MCF 10A (cell line): ENCODE measurements around the gene IER2. TPM values are rescaled to one million over a fixed set of nuclear protein-coding genes. Genes with fewer than 3 reads are reported as not detected.

Source experiments
- Bru-seq: library from RNA; stranded (reverse); fragments of 400-500 nt; gene quantifications from one replicate; lab custom pipeline; 2021; lab: Mats Ljungman, UMichigan
- BruChase-seq, 2 experiments: library from RNA; stranded (reverse); fragments of 400-500 nt; gene quantifications; one replicate each; lab custom pipeline; 2021; lab: Mats Ljungman, UMichigan
- BruUV-seq: library from RNA; stranded (reverse); fragments of 400-500 nt; replicated peaks from 2 replicates; lab custom pipeline; 2021; lab: Mats Ljungman, UMichigan
- CTCF ChIA-PET: fragments of 300-600 bp; sonication (Branson Sonifier 250); formaldehyde crosslinking; extraction: SDS; loops from one replicate; lab custom pipeline; 2021; ENCODE audit warnings: antibody characterized with exemption, inconsistent platforms; lab: Yijun Ruan, JAX
- POLR2A ChIA-PET: fragments of 300-600, 350-650 bp; sonication (Branson Sonifier 250); formaldehyde crosslinking; extraction: SDS; loops from one replicate; lab custom pipeline; 2020; ENCODE audit warnings: antibody characterized with exemption, inconsistent platforms; lab: Yijun Ruan, JAX
- DNase-seq: peaks from one replicate; pipeline ENCODE4 v3.0.0-alpha.2; 2018; ENCODE audit not compliant: unreplicated experiment
- H3K27ac Mint-ChIP-seq: one replicate; pipeline ENCODE4 v1.8.0; 2022; ENCODE audit warnings: mild to moderate bottlenecking, low read depth, mixed read lengths; ENCODE audit not compliant: unreplicated experiment
- H3K27me3 Mint-ChIP-seq: one replicate; pipeline ENCODE4 v1.8.0; 2022; ENCODE audit warnings: mixed read lengths; ENCODE audit not compliant: insufficient read depth, unreplicated experiment
- H3K36me3 Mint-ChIP-seq: one replicate; pipeline ENCODE4 v1.8.0; 2022; ENCODE audit warnings: mild to moderate bottlenecking, moderate library complexity, mixed read lengths; ENCODE audit not compliant: insufficient read depth, unreplicated experiment
- H3K4me1 Mint-ChIP-seq: one replicate; pipeline ENCODE4 v1.8.0; 2022; ENCODE audit warnings: mixed read lengths; ENCODE audit not compliant: insufficient read depth, unreplicated experiment
- H3K4me3 Mint-ChIP-seq: one replicate; pipeline ENCODE4 v1.8.0; 2022; ENCODE audit warnings: mild to moderate bottlenecking, moderate library complexity, mixed read lengths; ENCODE audit not compliant: unreplicated experiment
- H3K9me3 Mint-ChIP-seq: one replicate; pipeline ENCODE4 v1.8.0; 2022; ENCODE audit warnings: mixed read lengths; ENCODE audit not compliant: unreplicated experiment
- intact Hi-C: fragments of 100-400 bp; cut with micrococcal nuclease; formaldehyde crosslinking; loops from 2 replicates; pipeline ENCODE4 v1.14.1; 2022
- long read RNA-seq: library from polyadenylated mRNA; stranded (forward); transcript quantifications from one replicate; pipeline ENCODE4 v2.0.0, GENCODE V29; 2022
- total RNA-seq: library from RNA; stranded (reverse); gene quantifications from 2 replicates; pipeline ENCODE4 v1.2.3, GENCODE V29; 2022
- TF ChIP-seq, protein P1 (sequence below): fragments of 200-600 bp; IDR thresholded peaks from one replicate; pipeline ENCODE4 v1.8.0; 2022; ENCODE audit warnings: antibody characterized with exemption, mild to moderate bottlenecking; ENCODE audit not compliant: unreplicated experiment

IER2 gene
- total RNA-seq (63.0 and 92.3 TPM in 2 replicates), Bru-seq, nascent RNA (percentile 97 among the genes with signal in this experiment), BruChase-seq, experiment 1, labeled RNA remaining after a 6-hour chase (percentile 86 among the genes with signal in this experiment), BruChase-seq, experiment 2, labeled RNA remaining after a 2-hour chase (percentile 91 among the genes with signal in this experiment)
- long read RNA-seq, transcript IER2-203 (1 exons, 2,934 nt) = major isoform, 247 of 249 reads
- long read RNA-seq, partial matches to known transcripts = 0 of 249 reads
- long read RNA-seq, other reads (novel, unspliced or antisense) = 2 of 249 reads

- Mint-ChIP-seq H3K4me3 (peak within 1 kb of the TSS; percentile 82), H3K4me1 (peaks cover 11% of the 10 kb centered on the region), H3K27me3 (no peaks in the 10 kb centered on the region), H3K36me3 (peaks cover 47% of the 10 kb centered on the region), H3K9me3 (no peaks in the 10 kb centered on the region), H3K27ac (peak within 1 kb of the TSS; percentile 92)
- TF ChIP-seq, protein P1, sequence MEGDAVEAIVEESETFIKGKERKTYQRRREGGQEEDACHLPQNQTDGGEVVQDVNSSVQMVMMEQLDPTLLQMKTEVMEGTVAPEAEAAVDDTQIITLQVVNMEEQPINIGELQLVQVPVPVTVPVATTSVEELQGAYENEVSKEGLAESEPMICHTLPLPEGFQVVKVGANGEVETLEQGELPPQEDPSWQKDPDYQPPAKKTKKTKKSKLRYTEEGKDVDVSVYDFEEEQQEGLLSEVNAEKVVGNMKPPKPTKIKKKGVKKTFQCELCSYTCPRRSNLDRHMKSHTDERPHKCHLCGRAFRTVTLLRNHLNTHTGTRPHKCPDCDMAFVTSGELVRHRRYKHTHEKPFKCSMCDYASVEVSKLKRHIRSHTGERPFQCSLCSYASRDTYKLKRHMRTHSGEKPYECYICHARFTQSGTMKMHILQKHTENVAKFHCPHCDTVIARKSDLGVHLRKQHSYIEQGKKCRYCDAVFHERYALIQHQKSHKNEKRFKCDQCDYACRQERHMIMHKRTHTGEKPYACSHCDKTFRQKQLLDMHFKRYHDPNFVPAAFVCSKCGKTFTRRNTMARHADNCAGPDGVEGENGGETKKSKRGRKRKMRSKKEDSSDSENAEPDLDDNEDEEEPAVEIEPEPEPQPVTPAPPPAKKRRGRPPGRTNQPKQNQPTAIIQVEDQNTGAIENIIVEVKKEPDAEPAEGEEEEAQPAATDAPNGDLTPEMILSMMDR = peak; percentile 25
- intact Hi-C loops = loop anchor here (1.0 to 10.0 kb wide), 3 partner anchors 32 to 111 kb away; partner anchors contain the start of gene NACC1
- DNase-seq = peak; percentile 97
- ChIA-PET CTCF (interaction anchor here (0.6 to 1.4 kb wide), 10 partner anchors 8 to 579 kb away, joined by 3 to 6 read pairs (median 3); no protein-coding TSS in a partner anchor), POLR2A (interaction anchor here (0.8 to 4.0 kb wide), 11 partner anchors 14 to 204 kb away, joined by 3 to 53 read pairs (median 4); partner anchors contain the start of genes NACC1 and TRMT1)
- BruUV-seq = no TSS peak
These were observed at the start of gene IER2, which contains the start of gene STX10 for GRCh38 chr19:13150187-13150930. Gene IER2 (plus strand): TSS chr19:13150411. CDS start chr19:13153187, 2,776 bp downstream. Gene STX10 (minus strand): TSS chr19:13150375. CDS start chr19:13150173, 202 bp downstream.

DNA sequence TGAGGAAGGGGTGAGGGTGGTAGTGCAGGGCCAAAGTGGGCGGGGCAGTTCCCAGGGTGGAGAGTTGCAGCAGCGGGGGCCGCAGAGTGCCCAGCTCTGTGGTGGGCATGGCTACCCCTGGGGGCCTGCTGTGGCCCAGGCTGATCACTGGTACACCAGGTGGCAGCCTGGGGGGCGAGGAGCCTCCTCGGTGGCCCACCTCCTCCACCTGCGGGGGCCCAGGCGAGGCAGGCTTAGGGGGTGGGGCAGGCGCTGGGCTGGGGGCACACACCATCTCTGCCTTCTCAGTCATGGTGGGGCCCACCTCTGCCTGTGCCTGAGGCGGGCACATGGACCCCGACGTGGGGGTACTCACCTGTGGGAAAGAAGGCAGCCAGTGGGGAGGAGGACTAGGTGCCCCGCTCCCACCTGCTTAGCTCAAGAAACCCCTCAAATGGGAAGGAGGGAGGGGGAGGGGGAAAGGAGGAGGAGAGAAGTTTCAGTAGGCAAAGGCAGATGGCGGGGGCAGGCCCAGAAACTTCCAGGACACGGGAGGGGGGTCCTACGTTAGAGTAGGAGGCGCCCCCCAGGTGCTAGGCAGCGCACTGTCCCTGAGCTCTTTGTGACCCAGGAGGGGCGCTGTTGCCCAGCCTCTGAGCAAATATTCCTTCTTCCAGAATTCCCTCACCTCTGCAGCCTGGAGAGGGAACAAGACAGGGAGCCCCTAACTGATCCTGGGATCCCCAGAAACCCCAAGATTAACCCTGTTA is 49.2 kb upstream of the IER2 start:
- no TSS peak for BruUV-seq
- DNase-seq = peak; percentile 34
- Mint-ChIP-seq H3K27me3 (no peaks in the 10 kb centered on the region), H3K4me1 (peaks cover 3% of the 10 kb centered on the region), H3K27ac (no peak overlapping the region), H3K4me3 (no peak overlapping the region), H3K36me3 (peaks cover 5% of the 10 kb centered on the region), H3K9me3 (no peaks in the 10 kb centered on the region)
- intact Hi-C loops = no loop called here
- CTCF ChIA-PET = interaction anchor here (0.8 to 1.1 kb wide), 3 partner anchors 14 to 135 kb away, joined by 3 to 5 read pairs (median 4); no protein-coding TSS in a partner anchor
- POLR2A ChIA-PET = interaction anchor here (0.6 to 0.7 kb wide), 2 partner anchors 19 to 140 kb away, joined by 3 read pairs; no protein-coding TSS in a partner anchor
- TF ChIP-seq, protein P1 = peak; percentile 7

DNA sequence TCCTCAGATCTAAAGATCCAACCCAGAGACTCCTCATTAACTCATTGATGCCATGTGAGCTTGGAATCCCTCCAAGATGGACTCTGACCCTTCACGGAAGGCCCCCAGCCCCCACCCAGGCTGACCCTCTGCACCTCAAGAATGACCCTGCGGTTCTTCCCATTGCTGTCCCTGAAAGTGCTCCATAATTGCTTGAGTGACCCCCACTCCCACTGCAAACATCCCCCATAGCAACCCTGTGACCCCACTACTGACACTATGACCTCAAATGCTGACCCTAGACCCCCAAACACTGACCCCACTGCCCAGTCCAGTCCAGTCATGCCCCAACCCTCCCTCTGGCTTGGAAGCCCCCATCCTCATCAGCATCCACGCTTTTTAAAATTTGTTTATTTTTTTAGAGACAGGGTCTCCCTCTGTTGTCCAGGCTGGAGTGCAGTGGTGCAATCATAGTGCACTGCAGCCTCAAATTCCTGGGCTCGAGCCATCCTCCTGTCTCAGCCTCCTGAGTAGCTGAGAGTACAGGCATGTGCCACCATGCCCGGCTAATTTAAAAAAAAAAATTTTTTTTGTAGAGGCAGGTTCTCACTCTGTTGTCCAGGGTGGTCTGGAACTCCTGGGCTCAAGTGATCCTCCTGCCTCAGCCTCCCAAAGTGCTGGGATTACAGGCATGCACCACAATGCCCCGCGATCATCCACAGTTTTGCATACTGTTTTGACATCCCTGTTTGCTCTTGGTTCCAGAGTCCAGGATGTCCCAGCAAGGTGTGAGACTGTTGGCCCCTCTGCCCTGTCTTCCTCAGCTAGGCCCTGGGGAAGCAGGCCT is 48.4 kb upstream of the IER2 start:
- no peak for DNase-seq
- H3K9me3 Mint-ChIP-seq = no peaks in the 10 kb centered on the region
- H3K27ac Mint-ChIP-seq = no peak overlapping the region
- intact Hi-C loops = no loop called here
- H3K4me3 Mint-ChIP-seq = no peak overlapping the region
- no TSS peak for BruUV-seq
- TF ChIP-seq, protein P1 = peak; percentile 1
- CTCF ChIA-PET = interaction anchor here (0.8 to 1.1 kb wide), 2 partner anchors 14 to 136 kb away, joined by 3 to 5 read pairs; no protein-coding TSS in a partner anchor
- POLR2A ChIA-PET = interaction anchor here (0.6 to 0.7 kb wide), 2 partner anchors 18 to 141 kb away, joined by 3 read pairs; no protein-coding TSS in a partner anchor
- no peaks in the 10 kb centered on the region for H3K27me3 Mint-ChIP-seq
- peaks cover 10% of the 10 kb centered on the region for H3K36me3 Mint-ChIP-seq
- H3K4me1 Mint-ChIP-seq = no peaks in the 10 kb centered on the region
